Measurements from ENCODE around the gene PLCB2.

The PLCB2 gene

DNA sequence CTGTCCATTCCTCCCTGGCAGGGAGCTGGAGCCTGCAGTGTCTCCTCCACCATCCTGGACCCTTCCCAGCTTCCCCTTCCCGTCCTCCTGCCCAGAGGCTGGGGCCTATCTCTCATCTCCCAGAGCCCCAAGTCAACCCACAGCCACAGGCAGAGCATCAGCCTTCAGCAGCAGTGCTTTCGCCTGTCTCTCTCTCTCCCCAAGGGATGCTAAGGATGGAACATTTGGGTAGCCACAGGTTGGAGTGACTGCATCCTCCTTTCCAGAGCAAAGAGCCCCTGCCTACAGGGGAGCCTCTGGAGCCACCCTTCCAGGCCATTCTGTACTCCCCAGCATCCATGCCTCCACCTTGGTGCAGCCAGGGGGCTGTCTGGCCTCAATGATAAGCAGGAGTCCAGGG is 4.2 kb downstream of the PLCB2 start:
- no peak for DNase-seq

- DNase-seq: no peak
Observed at GRCh38 chr15:40302981-40303380, 4.8 kb downstream of the PLCB2 start.

DNA sequence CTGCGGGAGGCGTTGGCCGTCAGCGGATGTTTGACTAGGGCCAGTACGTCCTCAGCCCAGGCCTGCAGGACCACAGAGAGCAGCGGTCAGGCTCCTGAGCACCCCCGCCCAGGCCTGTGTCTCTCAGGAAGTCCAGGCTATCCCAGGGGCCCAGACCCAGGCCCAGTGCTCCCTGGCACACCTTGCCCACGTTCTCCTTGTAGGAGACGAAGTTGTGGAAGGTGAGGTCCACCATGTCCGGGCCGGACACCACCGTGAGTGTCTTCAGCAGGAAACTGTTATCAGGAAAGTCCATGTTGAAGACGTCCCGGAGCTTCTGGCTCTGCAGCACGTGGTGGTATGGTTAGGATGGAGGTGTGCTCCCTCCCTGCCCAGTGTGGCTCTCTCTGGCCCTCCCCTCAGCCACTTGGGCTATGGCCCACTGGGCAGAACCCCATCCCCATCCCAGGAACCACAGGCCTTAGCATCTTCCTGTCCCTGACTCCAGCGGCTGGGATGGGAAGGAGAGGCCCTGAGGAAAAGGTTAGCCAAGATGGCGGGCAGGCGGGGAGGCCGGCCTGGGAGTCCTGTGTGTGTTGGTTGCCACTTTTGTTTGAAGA is 5.3 kb downstream of the PLCB2 start:
- DNase-seq: no peak

DNA sequence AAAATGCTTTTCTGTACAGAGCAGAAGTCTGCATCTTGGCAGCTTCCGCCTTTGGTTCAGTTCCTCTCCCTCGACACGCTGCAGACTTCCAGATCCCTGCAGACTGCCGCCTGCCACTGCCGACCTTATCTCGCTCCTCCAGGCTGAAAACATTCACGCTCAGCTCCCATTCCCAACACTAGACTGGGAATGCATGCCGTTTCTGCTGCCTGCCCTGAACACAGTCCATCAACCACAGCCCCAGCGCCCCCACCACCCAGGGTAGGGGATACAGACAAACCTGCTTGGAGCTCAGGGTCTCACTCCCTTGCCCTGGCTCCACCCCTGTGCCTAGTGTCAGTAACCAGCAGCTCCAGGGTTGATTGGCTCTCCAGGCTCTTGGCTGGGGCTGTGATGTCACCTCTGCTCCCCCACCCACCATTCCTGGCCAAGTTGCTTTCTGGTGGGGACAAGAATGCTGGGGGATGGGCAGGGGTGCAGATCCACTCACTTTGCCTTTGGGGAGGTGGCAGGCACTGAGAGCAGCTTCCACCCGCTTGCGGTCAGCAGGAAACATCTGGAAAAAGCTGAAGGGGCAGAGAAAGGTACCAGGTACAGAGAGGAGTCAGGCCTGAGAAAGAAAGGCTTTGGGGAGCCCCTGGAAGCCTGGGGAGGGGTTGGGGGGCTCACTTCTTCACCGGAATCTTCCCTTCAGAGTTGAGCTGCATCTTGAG is 6.1 kb downstream of the PLCB2 start:
- DNase-seq: peak in 15 of 56 donors; percentile 13 to 58 (median 35)

GRCh38 chr15:40300771-40301170 is 7.0 kb downstream of the PLCB2 start:
- no peak for DNase-seq

GRCh38 chr15:40300367-40300766 is 7.4 kb downstream of the PLCB2 start:
- no peak for DNase-seq

- no peak for DNase-seq
Observed at GRCh38 chr15:40298216-40298935, 9.4 kb downstream of the PLCB2 start.

GRCh38 chr15:40297356-40297755 is 10.4 kb downstream of the PLCB2 start:
- DNase-seq: no peak

DNA sequence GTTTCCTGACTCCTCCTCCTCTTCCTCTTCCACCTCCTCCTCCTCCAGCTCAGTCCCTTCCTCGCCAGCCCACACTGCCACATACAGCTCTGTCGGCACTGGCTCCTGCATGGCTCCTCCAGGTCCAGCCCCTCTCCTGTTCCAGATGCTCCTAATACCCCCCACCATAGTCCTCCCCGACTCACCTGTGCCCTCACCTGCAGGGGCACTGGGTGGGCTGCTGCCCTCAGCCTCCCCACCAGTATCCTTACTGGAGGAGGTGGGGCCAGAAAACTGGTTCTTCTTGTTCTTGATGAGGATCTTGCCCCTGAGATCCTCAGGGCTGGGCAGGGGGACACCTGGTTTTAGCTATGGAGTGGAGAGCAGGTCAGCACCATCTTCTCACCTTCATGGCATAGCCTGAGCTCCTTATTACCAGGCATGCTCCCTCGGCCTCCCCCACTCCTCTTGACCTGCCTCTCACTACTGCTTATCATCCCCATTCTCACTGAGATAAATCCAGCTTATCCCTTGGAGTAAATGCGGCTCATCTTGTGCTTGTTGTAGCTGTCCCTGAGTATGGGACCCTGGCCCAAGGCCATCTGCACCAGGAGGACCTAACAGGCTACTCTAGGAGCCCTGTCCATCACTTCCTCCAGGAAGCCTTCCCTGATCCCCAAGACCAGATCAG is 11.0 kb downstream of the PLCB2 start:
- DNase-seq: no peak

DNA sequence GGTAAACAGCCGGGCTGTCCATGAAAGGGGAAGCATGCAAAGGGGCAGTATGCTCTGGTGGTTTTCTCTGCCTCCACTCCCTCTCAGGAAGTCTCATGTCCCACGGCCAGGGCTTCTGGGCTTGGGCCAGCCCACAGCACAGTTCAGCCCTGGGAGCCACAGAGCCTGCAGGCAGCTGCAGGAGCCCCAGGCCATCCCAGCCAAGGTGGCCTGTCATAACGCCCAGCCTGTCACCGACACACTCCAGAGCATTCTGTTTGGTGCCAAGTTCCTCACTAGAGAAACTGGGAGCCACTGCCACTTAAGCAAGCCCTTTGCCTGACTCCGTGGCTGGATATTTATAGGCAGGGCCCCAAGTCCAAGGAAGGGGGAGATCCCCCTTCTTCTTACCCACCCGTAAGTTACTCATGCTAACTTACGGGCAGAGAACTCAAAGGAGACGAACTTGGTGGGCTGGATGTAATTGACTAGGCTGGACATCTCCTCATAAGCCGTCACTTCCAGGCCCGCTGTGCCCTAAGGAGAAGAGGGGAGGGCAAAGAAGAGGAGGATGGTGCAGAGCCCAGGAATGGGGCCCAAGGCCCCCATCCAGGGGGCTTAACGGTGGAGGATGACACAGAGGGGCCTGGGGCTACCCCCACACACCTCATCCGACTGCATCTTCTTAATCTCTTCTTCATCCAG is 11.7 kb downstream of the PLCB2 start:
- no peak for DNase-seq

DNA sequence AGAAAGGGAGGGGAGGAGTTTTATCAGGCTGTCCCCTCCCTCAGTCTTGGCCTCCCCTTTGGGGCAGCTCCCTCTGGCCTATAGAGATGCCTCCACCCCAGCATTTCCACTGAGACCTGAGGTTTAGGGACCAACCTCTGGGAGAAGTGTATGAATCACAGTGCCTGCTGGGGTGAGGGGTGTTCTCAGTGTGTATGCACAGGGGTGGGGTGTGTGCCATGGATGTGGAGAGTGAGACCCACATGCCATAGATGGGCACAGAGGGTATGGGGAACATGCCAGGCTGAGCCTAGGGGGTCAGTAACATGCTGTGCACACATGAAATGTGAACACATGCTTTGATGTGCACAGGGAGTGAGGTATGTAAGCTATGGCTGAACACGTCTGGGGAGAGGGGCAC is 12.4 kb downstream of the PLCB2 start:
- DNase-seq: no peak

DNA sequence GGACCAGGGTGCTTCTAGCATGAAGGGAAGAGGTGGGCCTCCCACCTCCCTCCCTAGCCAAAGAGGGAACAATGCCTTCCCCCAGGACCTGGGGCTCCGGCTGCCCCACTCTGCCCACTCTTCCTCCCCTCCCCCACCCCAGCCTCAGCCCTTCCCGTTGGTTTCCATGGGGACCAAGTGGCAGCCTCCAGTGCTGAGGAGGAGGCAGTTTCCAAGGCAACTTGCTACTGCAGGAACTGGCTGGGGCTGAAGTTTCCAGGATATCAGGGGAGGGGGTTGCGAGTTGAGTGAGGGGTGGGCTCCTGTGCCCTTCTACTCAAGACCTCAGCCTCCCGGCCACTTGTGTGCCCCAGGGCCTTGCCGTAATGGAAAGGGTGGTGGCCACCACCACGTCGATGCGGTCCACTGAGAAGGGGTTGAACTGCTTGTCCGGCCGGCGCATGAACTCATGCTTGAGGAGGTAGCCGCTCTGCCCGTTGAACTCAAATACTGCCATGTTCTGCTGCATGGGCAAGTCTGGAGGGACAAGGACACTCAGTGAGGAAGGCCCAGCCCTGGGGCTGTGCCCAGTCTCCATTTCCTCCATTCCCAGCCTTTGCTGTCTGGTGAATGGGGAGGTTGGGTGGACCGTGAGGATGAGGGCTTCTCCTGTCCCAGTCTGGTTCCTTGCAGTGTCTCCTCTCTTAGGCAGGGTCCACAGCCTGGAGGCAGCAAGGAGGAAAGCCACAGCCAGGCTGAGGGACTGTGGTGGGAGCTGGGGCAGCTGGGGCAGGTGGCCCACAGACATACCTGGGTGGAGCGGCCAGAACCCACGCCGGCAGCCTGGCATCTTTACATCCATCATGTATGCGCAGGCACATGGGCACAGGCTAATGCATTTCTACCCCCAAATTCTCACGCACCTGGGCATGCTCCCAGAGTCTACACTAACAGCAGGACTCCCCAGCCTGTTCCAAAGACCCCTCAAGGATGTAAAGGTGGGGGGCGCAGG is 13.5 kb downstream of the PLCB2 start:
- DNase-seq: peak in 31 of 56 donors; percentile 11 to 80 (median 37)

GRCh38 chr15:40293006-40293405 is 14.7 kb downstream of the PLCB2 start:
- DNase-seq: no peak

DNA sequence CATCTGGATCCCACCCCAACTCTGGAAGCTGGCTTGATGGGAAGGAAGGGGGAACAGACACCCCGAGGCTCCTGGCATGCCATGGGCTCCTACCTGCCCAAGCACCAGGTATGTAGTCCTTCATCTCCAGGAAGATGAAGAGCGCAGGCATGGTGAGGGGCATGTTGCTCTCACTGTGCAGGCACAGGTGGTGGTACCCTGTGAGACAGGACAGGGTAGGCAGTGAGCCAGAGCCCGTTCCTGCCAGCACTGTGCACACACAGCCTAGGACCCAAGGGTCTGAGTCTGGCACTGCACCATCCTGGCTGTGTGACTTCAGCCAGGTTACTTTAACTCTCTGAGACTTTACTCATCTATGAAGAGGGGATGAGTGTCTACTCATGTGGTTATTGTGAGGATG is 15.5 kb downstream of the PLCB2 start:
- DNase-seq: no peak

GRCh38 chr15:40290918-40291574 is 16.7 kb downstream of the PLCB2 start:
- peak in 24 of 56 donors; percentile 16 to 75 (median 34) for DNase-seq

- DNase-seq: peak in 10 of 56 donors; percentile 11 to 57 (median 36)
Observed at GRCh38 chr15:40290545-40290917, 17.2 kb downstream of the PLCB2 start.

DNA sequence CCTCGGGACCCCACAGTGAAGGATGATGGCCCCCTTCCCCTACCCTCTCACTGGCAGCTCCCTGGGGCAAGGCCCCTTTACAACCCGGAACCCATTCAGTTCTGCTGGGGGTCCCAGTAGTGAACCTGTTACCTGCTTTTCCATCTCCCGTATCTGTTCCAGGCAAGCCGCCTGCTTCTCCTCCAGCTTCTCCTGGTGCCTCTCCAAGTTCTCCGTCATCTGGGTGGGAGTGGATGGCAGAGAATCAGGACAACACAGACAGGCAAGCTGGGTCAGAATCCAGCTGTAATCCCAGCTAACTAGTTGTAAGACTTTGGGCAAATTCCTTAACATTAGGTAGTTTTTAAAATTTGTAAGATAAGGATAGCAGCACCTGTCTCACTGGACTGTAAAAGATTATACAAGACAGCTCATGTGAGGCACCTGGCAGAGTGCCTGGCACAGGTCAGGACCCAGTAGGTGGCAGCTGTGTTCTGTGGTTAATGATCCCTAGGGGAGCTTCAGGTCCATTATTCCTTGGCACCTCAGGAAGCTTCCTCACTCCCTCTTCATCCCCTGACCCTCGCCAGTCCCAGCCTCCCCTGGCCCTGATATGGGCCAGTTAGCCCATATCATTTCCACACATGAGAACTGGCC is 18.5 kb downstream of the PLCB2 start:
- DNase-seq: no peak

DNA sequence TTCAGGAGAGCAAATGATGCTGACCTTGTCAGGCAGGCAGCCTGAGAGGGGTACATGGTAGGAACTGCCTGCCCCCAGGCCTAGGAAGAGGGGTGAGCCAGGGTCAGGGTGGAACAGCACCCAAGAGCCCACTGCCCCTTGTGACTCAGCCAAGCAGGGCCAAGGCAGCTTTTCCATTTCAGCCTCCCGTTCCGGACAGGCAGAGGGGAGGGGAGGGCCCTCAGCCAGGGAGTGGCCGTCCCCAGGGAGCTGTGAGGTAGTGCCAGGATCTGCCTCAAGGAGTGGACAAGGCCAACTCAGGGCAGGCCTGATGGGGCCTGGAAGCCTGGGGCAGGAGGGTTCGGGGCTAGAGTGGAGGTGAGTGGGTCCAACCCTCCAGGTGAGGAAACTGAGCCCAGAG is 19.8 kb downstream of the PLCB2 start:
- no peak for DNase-seq

GRCh38 chr15:40287505-40287904 is 20.2 kb downstream of the PLCB2 start:
- no peak for DNase-seq
